Measurements from ENCODE around the gene GSTT2. TPM values are rescaled to one million over a fixed set of nuclear protein-coding genes. Genes with fewer than 3 reads are reported as not detected.

GSTT2 gene
- total and polyA plus RNA-seq, 2 donors (not counting 3 experiments of a cell fraction or from before 2014, with no cell fraction given), result 3.0 TPM; not detected in 1

GRCh38 chr22:24030186-24030702 is 50.3 kb downstream of the GSTT2 start:
- H3K79me2 ChIP-seq (ENCODE audit: control insufficient read depth, insufficient read depth, low read length), result peaks cover 41% of the 10 kb centered on the region
- H3K27me3 ChIP-seq (ENCODE audit: control insufficient read depth in 2 of 2, insufficient read depth in 2 of 2, low read length in 2 of 2), result no peaks in the 10 kb centered on the region
- intact Hi-C loops (cut with micrococcal nuclease) (no loop called here), dilution Hi-C loops (cut with MboI; ENCODE audit: extremely low pct_ligation_motif_present, low sequenced_read_pairs) (no loop called here)
- H2AFZ ChIP-seq (ENCODE audit: low read depth, low read length), result no peak overlapping the region
- H3K9me3 ChIP-seq (replicated peaks; ENCODE audit: control insufficient read depth, insufficient read depth, low read length), result no peaks in the 10 kb centered on the region
- H3K4me3 ChIP-seq (replicated peaks in 1 of 3; ENCODE audit: insufficient read depth in 1 of 3, low read depth in 1 of 3, low read length in 3 of 3), result no peak overlapping the region
- no peak overlapping the region for H3K27ac ChIP-seq (ENCODE audit: insufficient read depth, low read depth, low read length)
- FAIRE-seq, result no peak
- H3K9me1 ChIP-seq (replicated peaks; ENCODE audit: control insufficient read depth, extremely low read depth, insufficient read depth, low read length), result no peaks in the 10 kb centered on the region
- peaks cover 10% of the 10 kb centered on the region for H3K4me1 ChIP-seq (ENCODE audit: control insufficient read depth, extremely low read depth, insufficient read depth, low read length)
- TF ChIP-seq CTCF (IDR thresholded peaks at IDR 0.05; ENCODE audit: extremely low read depth in 1 of 2, insufficient read depth in 1 of 2, low read depth in 1 of 2, low read length in 2 of 2) (no peak), EZH2 (IDR thresholded peaks at IDR 0.05; ENCODE audit: borderline replicate concordance, low read depth, low read length, severe bottlenecking) (no peak), GATA2 (IDR thresholded peaks at IDR 0.05; ENCODE audit: insufficient read depth, insufficient read length, low read depth, low read length) (no peak), JUN (IDR thresholded peaks at IDR 0.05; ENCODE audit: borderline replicate concordance, insufficient read depth, insufficient read length, low read depth) (no peak), POLR2AphosphoS5 (IDR thresholded peaks at IDR 0.05; ENCODE audit: insufficient read depth, low read depth, low read length) (no peak), POLR2A (IDR thresholded peaks at IDR 0.05; ENCODE audit: low read depth, low read length) (no peak), MYC (IDR thresholded peaks at IDR 0.05; ENCODE audit: low read depth, low read length) (no peak), FOS (IDR thresholded peaks at IDR 0.05; ENCODE audit: borderline replicate concordance, insufficient read depth, low read length) (no peak), MAX (IDR thresholded peaks at IDR 0.05; ENCODE audit: insufficient read depth, insufficient read length) (no peak)
- ChIA-PET CTCF (interaction anchor here (0.9 to 1.5 kb wide), 4 partner anchors 12 to 26 kb away, joined by 3 to 4 read pairs (median 3); partner anchors contain the start of gene CABIN1), POLR2A (no interaction called here)
- no peak overlapping the region for H3K9ac ChIP-seq (replicated peaks; ENCODE audit: extremely low read depth, insufficient read depth, low read length)
- BruUV-seq (replicated peaks), result no TSS peak
- no peaks in the 10 kb centered on the region for H4K20me1 ChIP-seq (replicated peaks; ENCODE audit: control insufficient read depth, extremely low read depth, insufficient read depth, low read length)
- no peak overlapping the region for H3K4me2 ChIP-seq (ENCODE audit: insufficient read depth, low read length)
- peaks cover 0 to 2% of the 10 kb centered on the region in 2 experiments for H3K36me3 ChIP-seq (ENCODE audit: control insufficient read depth in 2 of 2, extremely low read depth in 1 of 2, insufficient read depth in 2 of 2, low read length in 2 of 2)
- no peak for DNase-seq (ENCODE audit: low read depth, low spot score)

Other genes with a start within 250 kb of the GSTT2 start
- 6.0 and 6.2 TPM in 2 replicates for gene ZNF70, start 229.0 kb upstream of the GSTT2 start, total RNA-seq
- 1.7 and 1.9 TPM in 2 replicates for gene ZNF70, start 229.0 kb upstream of the GSTT2 start, polyA plus RNA-seq
- not detected in 2 replicates for gene VPREB3, start 225.7 kb upstream of the GSTT2 start, total RNA-seq
- not detected in 2 replicates for gene VPREB3, start 225.7 kb upstream of the GSTT2 start, polyA plus RNA-seq
- not detected in 2 replicates for gene C22orf15, start 217.1 kb upstream of the GSTT2 start, total RNA-seq
- gene C22orf15, start 217.1 kb upstream of the GSTT2 start, polyA plus RNA-seq, result 0.86 and 0.94 TPM in 2 replicates
- 64.8 and 75.6 TPM in 2 replicates for gene CHCHD10, start 212.2 kb upstream of the GSTT2 start, total RNA-seq
- gene CHCHD10, start 212.2 kb upstream of the GSTT2 start, polyA plus RNA-seq, result 27.3 and 28.1 TPM in 2 replicates
- 10.1 and 10.3 TPM in 2 replicates for gene MMP11, start 207.3 kb upstream of the GSTT2 start, total RNA-seq
- gene MMP11, start 207.3 kb upstream of the GSTT2 start, polyA plus RNA-seq, result 16.9 and 23.2 TPM in 2 replicates
- 113 and 130 TPM in 2 replicates for gene SMARCB1, start 193.2 kb upstream of the GSTT2 start, total RNA-seq
- 135 and 148 TPM in 2 replicates for gene SMARCB1, start 193.2 kb upstream of the GSTT2 start, polyA plus RNA-seq
- gene DERL3, start 141.1 kb upstream of the GSTT2 start, total RNA-seq, result 2.4 and 3.4 TPM in 2 replicates
- gene DERL3, start 141.1 kb upstream of the GSTT2 start, polyA plus RNA-seq, result 3.8 and 4.1 TPM in 2 replicates
- 3.6 and 4.6 TPM in 2 replicates for gene SLC2A11, start 122.3 kb upstream of the GSTT2 start, total RNA-seq
- gene SLC2A11, start 122.3 kb upstream of the GSTT2 start, polyA plus RNA-seq, result 3.1 and 4.2 TPM in 2 replicates
- gene MIF, start 85.8 kb upstream of the GSTT2 start, total RNA-seq, result 674 and 730 TPM in 2 replicates
- 529 and 898 TPM in 2 replicates for gene MIF, start 85.8 kb upstream of the GSTT2 start, polyA plus RNA-seq
- gene GSTT2B, start 18.9 kb upstream of the GSTT2 start, total RNA-seq, result 4.0 and 33.6 TPM in 2 replicates
- gene GSTT2B, start 18.9 kb upstream of the GSTT2 start, polyA plus RNA-seq, result 36.1 and 46.5 TPM in 2 replicates
- gene DDTL, start 13.2 kb upstream of the GSTT2 start, total RNA-seq, result 2.7 TPM in 1 of 2 replicates, not detected in the other
- 0.51 and 0.57 TPM in 2 replicates for gene DDTL, start 13.2 kb upstream of the GSTT2 start, polyA plus RNA-seq
- 89.5 and 106 TPM in 2 replicates for gene DDT, start 5.7 kb upstream of the GSTT2 start, total RNA-seq
- gene DDT, start 5.7 kb upstream of the GSTT2 start, polyA plus RNA-seq, result 205 and 265 TPM in 2 replicates
- not detected in 2 replicates for gene GSTT4, start 25.3 kb downstream of the GSTT2 start, total RNA-seq
- not detected in 2 replicates for gene GSTT4, start 25.3 kb downstream of the GSTT2 start, polyA plus RNA-seq
- 67.8 and 68.9 TPM in 2 replicates for gene CABIN1, start 31.2 kb downstream of the GSTT2 start, total RNA-seq
- 14.5 and 15.6 TPM in 2 replicates for gene CABIN1, start 31.2 kb downstream of the GSTT2 start, polyA plus RNA-seq
- gene SUSD2, start 201.4 kb downstream of the GSTT2 start, total RNA-seq, result 0.18 and 0.27 TPM in 2 replicates
- gene SUSD2, start 201.4 kb downstream of the GSTT2 start, polyA plus RNA-seq, result 0.26 and 0.35 TPM in 2 replicates

Measured in endothelial cell of umbilical vein (primary cell).